HEK293T (cell line): ENCODE results near the gene MMP17.

Experiments used
- CTCF ChIA-PET: fragments of 350-600 bp; formaldehyde crosslinking; extraction: SDS; loops from one replicate; lab custom pipeline; 2021; ENCODE audit warnings: antibody characterized with exemption, inconsistent platforms; lab: Yijun Ruan, JAX
- POLR2A ChIA-PET: fragments of 350-600 bp; formaldehyde crosslinking; extraction: SDS; loops from one replicate; lab custom pipeline; 2020; ENCODE audit warnings: antibody characterized with exemption, inconsistent platforms; lab: Yijun Ruan, JAX
- DNase-seq: peaks from one replicate; pipeline ENCODE4 v3.0.0; 2012; ENCODE audit warnings: mixed read lengths; ENCODE audit errors: extremely low spot score
- ARNT ChIP-seq: fragments of 450-650 bp; IDR thresholded peaks from 2 replicates; pipeline ENCODE4 v1.6.1; 2017; ENCODE audit warnings: mild to moderate bottlenecking
- BHLHE40 ChIP-seq: fragments of 450-650 bp; IDR thresholded peaks from 2 replicates; pipeline ENCODE4 v1.6.1; 2016; ENCODE audit warnings: mild to moderate bottlenecking, moderate library complexity, borderline replicate concordance
- CTBP1 ChIP-seq: fragments of 450-650 bp; IDR thresholded peaks from 2 replicates; pipeline ENCODE4 v1.6.1; 2016; ENCODE audit warnings: borderline replicate concordance
- ELF4 ChIP-seq: fragments of 450-650 bp; IDR thresholded peaks from 2 replicates; pipeline ENCODE4 v1.6.1; 2017; ENCODE audit warnings: antibody characterized with exemption
- FOXA1 ChIP-seq: fragments of 450-650 bp; IDR thresholded peaks from 2 replicates; pipeline ENCODE4 v1.6.1; 2016; ENCODE audit warnings: mild to moderate bottlenecking
- FOXK2 ChIP-seq: fragments of 450-650 bp; IDR thresholded peaks from 2 replicates; pipeline ENCODE4 v1.6.1; 2016; ENCODE audit warnings: mild to moderate bottlenecking
- FOXM1 ChIP-seq: fragments of 450-650 bp; IDR thresholded peaks from 2 replicates; pipeline ENCODE4 v1.6.1; 2017; ENCODE audit warnings: mild to moderate bottlenecking, borderline replicate concordance
- HDGF ChIP-seq: fragments of 450-650 bp; IDR thresholded peaks from 2 replicates; pipeline ENCODE4 v1.6.1; 2017; ENCODE audit warnings: antibody characterized with exemption, borderline replicate concordance
- L3MBTL2 ChIP-seq: fragments of 450-650 bp; conservative IDR thresholded peaks from 2 replicates; pipeline ENCODE4 v1.6.1; 2016; ENCODE audit warnings: mild to moderate bottlenecking
- LEF1 ChIP-seq: fragments of 450-650 bp; IDR thresholded peaks from 2 replicates; pipeline ENCODE4 v1.6.1; 2017; ENCODE audit warnings: mild to moderate bottlenecking, borderline replicate concordance
- NFRKB ChIP-seq: fragments of 450-650 bp; IDR thresholded peaks from 2 replicates; pipeline ENCODE4 v1.6.1; 2016; ENCODE audit warnings: mild to moderate bottlenecking, moderate library complexity
- SP1 ChIP-seq: fragments of 450-650 bp; IDR thresholded peaks from 2 replicates; pipeline ENCODE4 v1.6.1; 2017
- SUZ12 ChIP-seq: fragments of 450-650 bp; IDR thresholded peaks from 2 replicates; pipeline ENCODE4 v1.6.1; 2016; ENCODE audit warnings: mild to moderate bottlenecking
- TARDBP ChIP-seq: fragments of 450-650 bp; IDR thresholded peaks from 2 replicates; pipeline ENCODE4 v1.6.1; 2016
- ZNF384 ChIP-seq: fragments of 450-650 bp; IDR thresholded peaks from 2 replicates; pipeline ENCODE4 v1.6.1; 2016
- TF ChIP-seq, protein P1 (sequence below): fragments of 450-650 bp; IDR thresholded peaks from 2 replicates; pipeline ENCODE4 v1.6.1; 2016

The MMP17 gene

DNA sequence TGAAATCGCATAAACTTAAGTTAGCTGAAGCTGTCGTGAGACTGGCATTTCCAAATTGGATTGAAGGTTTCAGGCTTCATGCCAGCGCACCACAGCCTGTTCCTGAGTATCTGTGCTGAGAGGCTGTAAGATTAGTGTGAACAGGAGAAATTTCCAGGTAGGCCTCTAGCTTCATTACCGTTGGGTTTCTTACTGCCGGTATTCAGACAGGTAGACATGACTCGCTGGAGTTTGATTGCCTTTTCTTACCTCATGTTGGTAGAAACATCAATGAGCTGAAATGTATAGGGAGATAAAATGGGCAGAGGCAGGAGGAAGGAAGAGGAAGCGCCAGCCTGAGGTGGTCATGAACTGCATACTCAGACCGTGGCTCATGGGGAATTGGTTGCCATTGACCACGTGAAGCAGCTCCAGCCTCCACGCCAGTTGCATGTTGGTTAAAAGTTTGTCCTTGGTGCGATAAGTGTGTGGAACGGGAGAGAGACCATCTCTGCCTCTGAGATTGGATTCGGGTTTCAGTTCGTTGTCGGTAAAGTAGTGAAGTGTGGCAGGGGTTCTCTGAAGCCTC, 42.3 kb upstream of the MMP17 start:
- CTCF ChIA-PET, result no interaction called here
- POLR2A ChIA-PET, result no interaction called here
- TF ChIP-seq FOXK2, result no peak
- TF ChIP-seq L3MBTL2, result no peak
- no peak for TF ChIP-seq ARNT
- no peak for TF ChIP-seq FOXM1
- TF ChIP-seq BHLHE40, result no peak
- TF ChIP-seq FOXA1, result no peak
- TF ChIP-seq HDGF, result no peak
- TF ChIP-seq ELF4, result no peak
- TF ChIP-seq CTBP1, result no peak
- TF ChIP-seq, protein P1, sequence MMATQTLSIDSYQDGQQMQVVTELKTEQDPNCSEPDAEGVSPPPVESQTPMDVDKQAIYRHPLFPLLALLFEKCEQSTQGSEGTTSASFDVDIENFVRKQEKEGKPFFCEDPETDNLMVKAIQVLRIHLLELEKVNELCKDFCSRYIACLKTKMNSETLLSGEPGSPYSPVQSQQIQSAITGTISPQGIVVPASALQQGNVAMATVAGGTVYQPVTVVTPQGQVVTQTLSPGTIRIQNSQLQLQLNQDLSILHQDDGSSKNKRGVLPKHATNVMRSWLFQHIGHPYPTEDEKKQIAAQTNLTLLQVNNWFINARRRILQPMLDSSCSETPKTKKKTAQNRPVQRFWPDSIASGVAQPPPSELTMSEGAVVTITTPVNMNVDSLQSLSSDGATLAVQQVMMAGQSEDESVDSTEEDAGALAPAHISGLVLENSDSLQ, result no peak
- TF ChIP-seq LEF1, result no peak
- TF ChIP-seq ZNF384, result no peak
- TF ChIP-seq SUZ12, result no peak
- no peak for TF ChIP-seq TARDBP
- TF ChIP-seq NFRKB, result no peak
- TF ChIP-seq SP1, result no peak
- no peak for DNase-seq

DNA sequence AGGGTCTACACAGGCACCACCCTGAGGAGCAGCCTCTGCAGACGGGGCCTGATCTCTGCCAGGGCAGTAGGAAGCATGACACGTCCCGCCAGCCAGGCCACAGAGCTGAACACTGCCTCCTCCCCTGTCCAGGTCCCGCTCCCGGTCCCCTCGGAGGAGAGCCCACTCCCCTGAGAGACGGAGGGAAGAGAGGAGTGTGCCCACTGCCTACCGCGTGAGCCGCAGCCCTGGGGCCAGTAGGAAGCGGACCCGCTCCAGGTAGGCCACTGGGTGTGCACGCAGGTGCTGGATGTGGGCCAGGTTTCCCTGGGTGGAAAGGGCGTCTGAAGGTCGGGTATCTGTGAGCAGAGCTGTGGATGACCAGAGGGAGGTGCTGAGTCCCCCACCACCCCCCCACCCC, 41.9 kb upstream of the MMP17 start:
- CTCF ChIA-PET, result no interaction called here

DNA sequence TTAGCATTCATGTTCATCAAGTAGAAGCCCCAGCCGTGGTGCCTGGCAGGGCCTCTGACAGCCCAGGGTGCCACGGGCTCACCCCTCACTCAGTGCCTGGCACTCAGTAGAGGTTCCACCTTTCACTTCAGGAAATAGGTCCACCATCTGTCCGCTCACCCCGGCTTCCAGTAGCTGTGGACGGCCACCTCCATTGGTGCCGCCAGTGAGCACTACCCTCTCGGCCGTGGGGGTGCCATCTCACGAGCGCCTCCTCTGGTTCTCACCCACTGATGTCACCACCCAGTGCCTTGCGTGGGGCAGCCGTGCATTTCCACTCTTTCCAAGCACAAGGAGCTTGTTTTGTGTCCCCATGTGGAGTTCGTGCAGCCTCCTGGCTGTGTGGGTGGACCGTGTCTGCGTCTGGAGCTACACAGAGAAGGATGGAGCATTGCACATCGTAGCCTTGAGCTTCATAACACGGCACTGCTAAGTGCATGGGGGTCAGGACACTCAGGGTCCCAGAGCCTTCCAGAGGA, 41.0 kb upstream of the MMP17 start:
- POLR2A ChIA-PET, result no interaction called here
- no peak for TF ChIP-seq FOXK2
- TF ChIP-seq HDGF, result no peak
- TF ChIP-seq SP1, result no peak
- TF ChIP-seq ARNT, result no peak
- TF ChIP-seq, protein P1, result no peak
- no peak for TF ChIP-seq CTBP1
- TF ChIP-seq NFRKB, result no peak
- no peak for TF ChIP-seq L3MBTL2
- no peak for TF ChIP-seq ZNF384
- no peak for TF ChIP-seq ELF4
- TF ChIP-seq SUZ12, result no peak
- TF ChIP-seq FOXM1, result no peak
- no peak for TF ChIP-seq TARDBP
- TF ChIP-seq LEF1, result no peak
- no peak for TF ChIP-seq FOXA1
- no peak for TF ChIP-seq BHLHE40
- DNase-seq, result no peak
- CTCF ChIA-PET, result no interaction called here

More for the DNA sequence above, 41.9 kb upstream of the MMP17 start:
- POLR2A ChIA-PET, result no interaction called here
- TF ChIP-seq HDGF, result no peak
- TF ChIP-seq ELF4, result no peak
- no peak for TF ChIP-seq FOXM1
- no peak for TF ChIP-seq ZNF384
- TF ChIP-seq, protein P1, result no peak
- TF ChIP-seq BHLHE40, result no peak
- no peak for TF ChIP-seq L3MBTL2
- TF ChIP-seq TARDBP, result no peak
- no peak for TF ChIP-seq SUZ12
- no peak for TF ChIP-seq FOXK2
- no peak for TF ChIP-seq ARNT
- TF ChIP-seq FOXA1, result no peak
- no peak for TF ChIP-seq LEF1
- DNase-seq, result no peak

DNA sequence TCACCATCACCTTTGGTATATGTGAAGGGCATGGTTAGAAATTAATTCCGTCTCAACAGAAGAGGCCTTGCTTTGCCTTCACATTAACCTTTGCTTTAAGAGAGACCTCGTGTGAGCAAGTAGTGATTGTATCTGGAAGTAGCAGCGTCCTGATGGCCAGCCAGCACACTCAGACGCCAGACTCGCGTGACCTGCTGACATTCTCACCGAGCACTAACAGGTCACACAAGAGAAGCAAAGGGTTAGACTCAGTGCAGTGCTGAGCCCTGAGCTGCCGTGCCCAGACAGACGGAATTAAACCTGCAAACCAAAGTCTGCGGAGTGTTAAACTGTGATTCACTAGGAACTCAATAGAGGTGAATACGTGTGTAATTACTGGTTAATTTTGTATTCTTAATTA, 40.1 kb upstream of the MMP17 start:
- POLR2A ChIA-PET, result no interaction called here
- CTCF ChIA-PET, result no interaction called here
- no peak for TF ChIP-seq L3MBTL2
- DNase-seq, result no peak

DNA sequence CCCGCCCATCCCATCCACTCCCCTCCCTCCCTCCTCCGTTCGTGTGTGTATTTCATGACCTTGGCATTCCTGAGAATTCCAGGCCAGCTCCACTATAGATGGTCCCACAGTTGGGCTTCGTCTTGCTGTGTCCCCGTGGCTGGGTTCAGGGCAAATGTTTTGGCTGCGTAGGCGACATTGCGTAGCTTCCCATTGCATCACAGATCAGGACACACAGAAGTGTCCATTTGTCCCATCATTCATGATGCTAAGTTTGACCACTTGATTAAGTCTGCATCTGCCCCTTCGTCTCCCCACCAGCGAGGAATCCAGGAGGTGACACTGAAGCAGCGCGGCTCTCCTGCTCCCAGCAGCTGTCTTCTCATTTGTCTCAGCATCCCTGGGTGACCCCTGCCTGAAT, 38.6 kb upstream of the MMP17 start:
- POLR2A ChIA-PET, result no interaction called here
- TF ChIP-seq TARDBP (no peak), LEF1 (no peak), CTBP1 (no peak)
- no peak for DNase-seq
- CTCF ChIA-PET, result no interaction called here

DNA sequence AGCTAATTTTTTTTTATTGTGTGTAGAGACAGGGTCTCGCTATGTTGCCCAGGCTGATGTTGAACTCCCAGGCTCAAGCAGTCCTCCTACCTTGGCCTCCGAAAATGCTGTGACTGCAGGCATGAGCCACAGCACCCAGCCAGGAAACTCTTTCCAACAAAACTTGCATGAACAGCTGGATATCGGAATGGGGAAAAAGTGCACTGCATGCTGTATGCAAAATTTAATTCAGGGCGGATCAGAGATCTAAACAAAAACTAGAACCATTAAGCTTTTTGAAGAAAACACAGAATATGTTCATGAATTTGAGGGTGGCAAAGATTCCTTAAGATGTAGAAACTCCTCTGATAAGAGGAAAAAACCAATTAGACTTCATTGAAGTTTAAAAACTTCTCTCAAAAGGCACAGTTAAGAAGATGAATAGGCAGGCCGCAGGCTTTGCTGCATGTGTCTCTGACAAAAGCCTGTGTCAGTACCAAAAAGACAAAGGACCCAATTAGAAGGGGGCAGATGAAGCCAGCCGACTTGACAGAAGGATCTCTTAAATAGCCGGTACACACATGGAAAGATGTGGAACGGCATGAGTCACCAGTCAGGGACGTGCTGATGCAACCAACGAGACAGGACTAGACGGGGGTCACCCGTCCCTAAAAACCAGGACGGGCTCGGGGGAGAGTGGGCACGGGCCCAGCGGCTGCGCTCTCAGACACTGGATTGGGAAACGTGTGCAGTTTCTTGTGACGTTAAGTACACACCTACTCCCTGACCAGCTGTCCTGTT, 34.8 kb upstream of the MMP17 start:
- DNase-seq, result no peak
- POLR2A ChIA-PET, result no interaction called here
- TF ChIP-seq CTBP1 (no peak), TARDBP (no peak), SUZ12 (no peak), ARNT (no peak), L3MBTL2 (no peak), ELF4 (no peak), SP1 (no peak), NFRKB (no peak), FOXM1 (no peak), HDGF (no peak), BHLHE40 (no peak), ZNF384 (no peak), LEF1 (no peak), FOXK2 (no peak), FOXA1 (no peak)
- TF ChIP-seq, protein P1, result no peak
- CTCF ChIA-PET, result interaction anchor here (0.6 kb wide), 1 partner anchor 27 kb away, joined by 3 read pairs; no protein-coding TSS in a partner anchor
